ENCODE data around the gene TSPEAR. TPM values are rescaled to one million over a fixed set of nuclear protein-coding genes. Genes with fewer than 3 reads are reported as not detected.

The TSPEAR gene
- total RNA-seq, 1 donor from 2014 or later = 0.06 TPM

- no peak for DNase-seq (ENCODE audit: low spot score)
Observed at GRCh38 chr21:44530903-44531605, 180.3 kb downstream of the TSPEAR start.

- no peak for DNase-seq (ENCODE audit: low spot score)
Observed at GRCh38 chr21:44530221-44530902, 181.0 kb downstream of the TSPEAR start.

GRCh38 chr21:44529503-44530125, 181.8 kb downstream of the TSPEAR start:
- DNase-seq (ENCODE audit: low spot score) = no peak

- DNase-seq (ENCODE audit: low spot score) = no peak
Observed at GRCh38 chr21:44529011-44529421, 182.4 kb downstream of the TSPEAR start.

- DNase-seq (ENCODE audit: low spot score) = no peak
Observed at GRCh38 chr21:44528634-44528995, 182.8 kb downstream of the TSPEAR start.

- no peak for DNase-seq (ENCODE audit: low spot score)
Observed at GRCh38 chr21:44527983-44528633, 183.3 kb downstream of the TSPEAR start.

GRCh38 chr21:44527156-44527982, 184.0 kb downstream of the TSPEAR start:
- DNase-seq (ENCODE audit: low spot score) = no peak

GRCh38 chr21:44526096-44526997, 185.0 kb downstream of the TSPEAR start:
- no peak for DNase-seq (ENCODE audit: low spot score)

GRCh38 chr21:44525391-44526095, 185.8 kb downstream of the TSPEAR start:
- DNase-seq (ENCODE audit: low spot score) = no peak

- DNase-seq (ENCODE audit: low spot score) = no peak
Observed at GRCh38 chr21:44524414-44525371, 186.7 kb downstream of the TSPEAR start.

GRCh38 chr21:44523567-44524413, 187.6 kb downstream of the TSPEAR start:
- no peak for DNase-seq (ENCODE audit: low spot score)

GRCh38 chr21:44522753-44523204, 188.6 kb downstream of the TSPEAR start:
- no peak for DNase-seq (ENCODE audit: low spot score)

GRCh38 chr21:44521928-44522752, 189.2 kb downstream of the TSPEAR start:
- DNase-seq (ENCODE audit: low spot score) = no peak

GRCh38 chr21:44521301-44521927, 190.0 kb downstream of the TSPEAR start:
- no peak for DNase-seq (ENCODE audit: low spot score)

- DNase-seq (ENCODE audit: low spot score) = no peak
Observed at GRCh38 chr21:44520326-44521300, 190.8 kb downstream of the TSPEAR start.
